ENCODE measurements around the gene NIM1K.

NIM1K gene

DNA sequence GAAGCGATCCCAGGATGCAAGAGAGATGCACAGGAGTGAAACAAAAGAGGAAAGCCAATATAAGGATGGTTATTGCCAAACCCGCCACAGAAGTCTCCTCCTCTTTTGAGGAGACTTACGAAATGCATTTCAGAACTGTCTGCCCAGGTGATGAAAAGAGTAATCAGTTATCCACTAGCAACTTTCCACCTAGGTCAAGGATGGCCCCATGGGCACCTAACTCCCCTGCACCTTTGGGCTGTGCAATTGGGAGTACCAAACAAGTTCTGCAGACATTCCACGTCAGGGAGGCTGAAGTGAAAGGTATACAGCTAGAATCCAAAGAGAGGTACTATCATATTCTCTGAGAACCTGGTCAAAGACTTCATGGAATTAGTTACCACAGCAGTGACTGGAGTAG lies 95.5 kb downstream of the NIM1K start:
- DNase-seq (ENCODE audit: low read depth): no peak
- H3K4me3 ChIP-seq (ENCODE audit: low read depth, low read length): no peak overlapping the region
- TF ChIP-seq, protein P1, sequence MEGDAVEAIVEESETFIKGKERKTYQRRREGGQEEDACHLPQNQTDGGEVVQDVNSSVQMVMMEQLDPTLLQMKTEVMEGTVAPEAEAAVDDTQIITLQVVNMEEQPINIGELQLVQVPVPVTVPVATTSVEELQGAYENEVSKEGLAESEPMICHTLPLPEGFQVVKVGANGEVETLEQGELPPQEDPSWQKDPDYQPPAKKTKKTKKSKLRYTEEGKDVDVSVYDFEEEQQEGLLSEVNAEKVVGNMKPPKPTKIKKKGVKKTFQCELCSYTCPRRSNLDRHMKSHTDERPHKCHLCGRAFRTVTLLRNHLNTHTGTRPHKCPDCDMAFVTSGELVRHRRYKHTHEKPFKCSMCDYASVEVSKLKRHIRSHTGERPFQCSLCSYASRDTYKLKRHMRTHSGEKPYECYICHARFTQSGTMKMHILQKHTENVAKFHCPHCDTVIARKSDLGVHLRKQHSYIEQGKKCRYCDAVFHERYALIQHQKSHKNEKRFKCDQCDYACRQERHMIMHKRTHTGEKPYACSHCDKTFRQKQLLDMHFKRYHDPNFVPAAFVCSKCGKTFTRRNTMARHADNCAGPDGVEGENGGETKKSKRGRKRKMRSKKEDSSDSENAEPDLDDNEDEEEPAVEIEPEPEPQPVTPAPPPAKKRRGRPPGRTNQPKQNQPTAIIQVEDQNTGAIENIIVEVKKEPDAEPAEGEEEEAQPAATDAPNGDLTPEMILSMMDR (IDR thresholded peaks at IDR 0.05; ENCODE audit: insufficient read depth, low read depth, low read length, missing control alignments): no peak

DNA sequence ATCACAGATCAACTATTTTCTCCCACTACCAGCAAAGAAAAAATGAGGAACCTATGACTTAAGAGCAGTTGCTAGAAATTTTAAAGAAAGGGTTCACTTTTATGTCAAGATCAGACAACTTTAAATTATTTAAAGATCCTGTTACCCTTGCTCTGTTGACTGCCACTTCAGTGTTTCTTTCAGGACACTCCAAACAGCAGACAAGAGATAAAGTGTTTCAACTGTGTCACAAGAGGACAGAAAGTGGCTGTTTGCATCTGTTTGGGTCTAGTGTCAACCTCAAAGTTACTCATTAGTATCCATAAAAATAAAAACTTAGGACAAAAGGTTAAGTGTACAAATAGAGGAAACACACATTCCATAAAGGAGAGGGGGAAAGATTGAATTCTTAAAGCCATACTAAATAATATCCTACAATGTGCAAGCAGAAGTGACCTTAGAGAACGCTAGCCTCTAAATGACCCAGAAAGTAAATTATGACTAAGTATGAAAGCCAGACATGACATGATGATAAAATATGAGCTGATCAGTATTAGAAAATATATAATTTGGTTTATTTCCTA lies 96.3 kb downstream of the NIM1K start:
- TF ChIP-seq, protein P1 (IDR thresholded peaks at IDR 0.05; ENCODE audit: insufficient read depth, low read depth, low read length, missing control alignments): no peak
- no peak for DNase-seq (ENCODE audit: low read depth)

DNA sequence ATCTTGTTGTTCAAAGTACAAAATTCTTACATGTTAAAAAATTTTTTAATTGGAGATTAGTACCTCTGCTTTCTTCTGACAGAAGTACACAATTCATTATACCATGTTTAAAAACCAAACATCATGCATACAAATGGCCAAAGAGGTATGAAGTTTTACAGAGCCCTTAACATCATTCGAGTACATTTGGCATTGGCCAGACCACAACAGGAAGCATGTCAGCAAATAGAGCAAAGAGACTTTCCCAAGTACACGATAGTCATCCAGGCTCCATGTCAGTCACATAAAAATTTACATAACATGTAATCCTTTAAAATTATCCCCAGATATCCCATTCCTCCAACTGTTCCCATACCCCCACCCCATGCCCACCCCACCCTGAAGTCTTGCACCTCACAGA lies 98.7 kb downstream of the NIM1K start:
- TF ChIP-seq, protein P1 (IDR thresholded peaks at IDR 0.05; ENCODE audit: insufficient read depth, low read depth, low read length, missing control alignments): no peak
- H3K4me3 ChIP-seq (ENCODE audit: low read depth, low read length): no peak overlapping the region
- DNase-seq (ENCODE audit: low read depth): no peak

More for the DNA sequence above, 96.3 kb downstream of the NIM1K start:
- H3K4me3 ChIP-seq (ENCODE audit: low read depth, low read length): no peak overlapping the region

DNA sequence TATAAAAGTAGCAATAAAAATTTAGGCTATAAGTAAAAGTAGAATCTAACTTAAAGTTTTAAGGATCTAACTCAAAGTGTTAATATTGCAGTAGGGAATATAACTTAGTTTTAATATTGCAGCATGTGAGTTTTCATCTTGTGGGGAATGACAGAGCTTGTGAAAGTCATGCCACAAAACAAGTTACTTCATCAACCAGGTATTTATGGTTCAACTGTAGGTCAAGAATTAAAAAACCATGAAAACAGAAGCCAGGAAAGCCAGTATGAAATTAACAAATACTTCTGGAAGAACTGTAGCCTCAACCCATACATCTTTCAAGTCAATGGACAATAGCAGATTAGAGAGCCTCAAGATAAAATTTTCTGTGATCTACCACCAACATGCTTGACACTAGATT lies 102.2 kb downstream of the NIM1K start:
- no peak overlapping the region for H3K4me3 ChIP-seq (ENCODE audit: low read depth, low read length)
- no peak for DNase-seq (ENCODE audit: low read depth)
- TF ChIP-seq, protein P1 (IDR thresholded peaks at IDR 0.05; ENCODE audit: insufficient read depth, low read depth, low read length, missing control alignments): no peak

DNA sequence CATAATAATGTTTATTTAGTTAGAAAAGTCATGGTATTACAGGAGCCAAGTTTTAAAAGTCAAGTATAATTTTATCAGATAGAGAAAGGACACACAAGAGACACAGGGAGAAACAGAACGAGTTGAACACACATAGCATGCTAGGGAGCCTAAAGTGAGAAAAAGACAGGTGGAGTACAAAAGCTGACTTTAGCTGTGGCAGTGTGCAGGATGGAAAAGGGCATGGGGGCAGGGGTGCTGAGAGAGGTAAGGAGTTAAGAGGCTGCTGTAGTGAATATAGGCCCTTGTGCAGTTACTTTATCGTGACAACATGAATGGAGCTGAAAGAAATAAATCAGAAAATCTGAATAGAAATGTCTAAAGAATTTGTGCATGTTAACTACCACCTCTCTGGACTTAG lies 103.2 kb downstream of the NIM1K start:
- no peak for DNase-seq (ENCODE audit: low read depth)

DNA sequence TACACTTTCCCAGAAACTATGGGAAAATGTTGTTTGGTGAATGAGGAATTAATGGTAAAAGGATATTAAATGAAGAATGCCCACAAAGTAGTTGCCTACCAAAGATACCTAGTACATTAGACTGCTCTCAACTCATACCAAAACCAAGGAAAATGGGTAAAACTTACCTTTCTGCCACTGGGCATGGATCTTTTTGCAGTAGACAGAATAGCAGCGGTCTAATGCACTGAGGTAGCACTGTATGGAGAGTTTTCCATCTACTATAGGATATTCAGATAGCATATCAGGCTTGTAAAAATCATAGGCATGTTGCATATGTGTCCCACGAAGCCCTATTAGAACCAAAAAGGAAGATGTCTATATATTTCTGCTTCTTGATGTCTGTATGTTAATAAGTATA lies 104.8 kb downstream of the NIM1K start:
- DNase-seq (ENCODE audit: low read depth): no peak
- TF ChIP-seq, protein P1 (IDR thresholded peaks at IDR 0.05; ENCODE audit: insufficient read depth, low read depth, low read length, missing control alignments): no peak
- no peak overlapping the region for H3K4me3 ChIP-seq (ENCODE audit: low read depth, low read length)

More for the DNA sequence above, 103.2 kb downstream of the NIM1K start:
- no peak overlapping the region for H3K4me3 ChIP-seq (ENCODE audit: low read depth, low read length)
- TF ChIP-seq, protein P1 (IDR thresholded peaks at IDR 0.05; ENCODE audit: insufficient read depth, low read depth, low read length, missing control alignments): no peak

DNA sequence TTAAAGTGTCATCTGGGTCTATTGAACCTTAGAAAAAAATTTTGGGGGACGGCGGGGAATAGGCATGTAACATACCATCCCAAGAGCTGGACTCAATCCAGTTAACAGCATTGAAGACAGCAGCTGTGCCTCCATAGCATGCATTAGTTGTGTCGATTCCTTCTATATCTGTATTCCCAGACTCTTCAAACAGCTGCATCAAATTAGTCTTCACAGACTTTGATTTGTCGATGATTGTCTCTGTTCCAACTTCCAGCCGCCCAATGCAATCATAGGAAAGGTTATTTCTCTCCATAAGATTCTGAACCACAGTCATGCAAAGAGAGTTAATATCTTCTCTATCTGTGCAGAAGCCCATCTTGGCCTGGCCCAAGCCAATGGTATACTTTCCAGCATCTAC lies 106.4 kb downstream of the NIM1K start:
- no peak overlapping the region for H3K4me3 ChIP-seq (ENCODE audit: low read depth, low read length)
- no peak for DNase-seq (ENCODE audit: low read depth)
- TF ChIP-seq, protein P1 (IDR thresholded peaks at IDR 0.05; ENCODE audit: insufficient read depth, low read depth, low read length, missing control alignments): no peak

All from GM12865 (cell line).